Keratinocyte (primary cell): Measurements from ENCODE around the gene LRRTM3. TPM values are rescaled to one million over a fixed set of nuclear protein-coding genes. Genes with fewer than 3 reads are reported as not detected.

Source experiments
- DNase-seq: peaks from one replicate; pipeline ENCODE4 v3.0.0-alpha.2; 2011; ENCODE audit warnings: low read depth, missing footprints, low spot score
- FAIRE-seq: peaks from 2 replicates; lab custom pipeline; 2011; peaks lifted over from hg19 to GRCh38; lab: Jason Lieb, UNC
- H2AFZ ChIP-seq: 2 replicates; pipeline ENCODE4 v1.6.0; 2012; ENCODE audit warnings: low read length, control low read depth, inconsistent platforms; ENCODE audit not compliant: control insufficient read depth
- H3K27ac ChIP-seq: 2 replicates; pipeline ENCODE4 v1.5.1; 2011; ENCODE audit warnings: low read length; ENCODE audit not compliant: control insufficient read depth, insufficient read depth
- H3K27me3 ChIP-seq: 3 replicates; pipeline ENCODE4 v1.6.0; 2011; ENCODE audit warnings: low read length; ENCODE audit not compliant: control insufficient read depth, insufficient read depth; ENCODE audit errors: extremely low read depth
- H3K36me3 ChIP-seq, 2 experiments: 2 replicates in 1 of 2; 3 replicates in 1 of 2; pipeline ENCODE4 v1.5.1; 2011; ENCODE audit warnings: low read length in 2 of 2, mild to moderate bottlenecking in 1 of 2; ENCODE audit not compliant: control insufficient read depth in 2 of 2, insufficient read depth in 2 of 2; ENCODE audit errors: extremely low read depth in 1 of 2
- H3K4me1 ChIP-seq: 3 replicates; pipeline ENCODE4 v1.5.1; 2011; ENCODE audit warnings: low read length; ENCODE audit not compliant: control insufficient read depth, insufficient read depth; ENCODE audit errors: extremely low read depth
- H3K4me2 ChIP-seq: 3 replicates; pipeline ENCODE4 v1.6.0; 2011; ENCODE audit warnings: low read depth, low read length; ENCODE audit not compliant: control insufficient read depth, insufficient read depth; ENCODE audit errors: extremely low read depth
- H3K4me3 ChIP-seq, 3 experiments: fragments of 200-600 bp in 1 of 3; sonication (generic) in 1 of 3; 2 replicates in 2 of 3; 3 replicates in 1 of 3; pipeline ENCODE4 v1.5.1; 2011 to 2016; ENCODE audit warnings: low read length in 3 of 3, mild to moderate bottlenecking in 3 of 3, control low read depth in 2 of 3, inconsistent platforms in 1 of 3, low read depth in 1 of 3, mixed read lengths in 1 of 3, mixed run types in 1 of 3, moderate library complexity in 1 of 3; ENCODE audit not compliant: control insufficient read depth in 2 of 3, insufficient read depth in 2 of 3; ENCODE audit errors: extremely low read depth in 1 of 3
- H3K79me2 ChIP-seq: 2 replicates; pipeline ENCODE4 v1.6.0; 2012; ENCODE audit warnings: low read length; ENCODE audit not compliant: control insufficient read depth, insufficient read depth
- H3K9ac ChIP-seq: 3 replicates; pipeline ENCODE4 v1.6.0; 2011; ENCODE audit warnings: low read length; ENCODE audit not compliant: control insufficient read depth, insufficient read depth; ENCODE audit errors: extremely low read depth
- H3K9me1 ChIP-seq: 3 replicates; pipeline ENCODE4 v1.6.0; 2011; ENCODE audit warnings: low read length; ENCODE audit not compliant: control insufficient read depth, insufficient read depth; ENCODE audit errors: extremely low read depth
- H3K9me3 ChIP-seq: 2 replicates; pipeline ENCODE4 v1.5.1; 2012; ENCODE audit warnings: low read depth, low read length; ENCODE audit not compliant: control insufficient read depth
- H4K20me1 ChIP-seq: 3 replicates; pipeline ENCODE4 v1.6.0; 2011; ENCODE audit warnings: low read length; ENCODE audit not compliant: control insufficient read depth, insufficient read depth; ENCODE audit errors: extremely low read depth
- EZH2 ChIP-seq: IDR thresholded peaks from one replicate; pipeline ENCODE4 v1.6.1; 2012; ENCODE audit warnings: inconsistent platforms, mild to moderate bottlenecking, low read length, moderate library complexity
- dilution Hi-C: fragments of 300-500 bp; cut with MboI; formaldehyde crosslinking; loops from one replicate; pipeline ENCODE4 v1.7.0; 2020; ENCODE audit warnings: low sequenced_read_pairs; ENCODE audit not compliant: extremely low pct_ligation_motif_present
- polyA plus RNA-seq, 5 experiments: library from polyadenylated mRNA; depleted of rRNA in 3 of 5; stranded (reverse) in 3 of 5; stranded (forward) in 1 of 5; unstranded in 1 of 5; fragments of >200 nt; gene quantifications; 1 replicate in 1 of 5; 2 replicates in 3 of 5; 3 replicates in 1 of 5; pipeline versions ENCODE4 v1.2.1 to v1.2.3, GENCODE V29; 2011 to 2012; ENCODE audit warnings: missing spikeins in 2 of 5, low read depth in 1 of 5, low replicate concordance in 1 of 5
- TF ChIP-seq, protein P1 (sequence below), 3 experiments: IDR thresholded peaks in 1 of 3; conservative IDR thresholded peaks in 1 of 3; optimal IDR thresholded peaks in 1 of 3; 2 replicates in 2 of 3; 3 replicates in 1 of 3; pipeline versions ENCODE3 to v1.5.1; 2011; ENCODE audit warnings: low read length in 3 of 3, mild to moderate bottlenecking in 3 of 3, moderate library complexity in 2 of 3, control low read depth in 1 of 3, inconsistent platforms in 1 of 3; ENCODE audit not compliant: insufficient read depth in 2 of 3; ENCODE audit errors: extremely low read depth in 1 of 3

The LRRTM3 gene
- polyA plus RNA-seq, 1 donor (not counting 4 experiments of a cell fraction or from before 2014, with no cell fraction given), result not detected

DNA sequence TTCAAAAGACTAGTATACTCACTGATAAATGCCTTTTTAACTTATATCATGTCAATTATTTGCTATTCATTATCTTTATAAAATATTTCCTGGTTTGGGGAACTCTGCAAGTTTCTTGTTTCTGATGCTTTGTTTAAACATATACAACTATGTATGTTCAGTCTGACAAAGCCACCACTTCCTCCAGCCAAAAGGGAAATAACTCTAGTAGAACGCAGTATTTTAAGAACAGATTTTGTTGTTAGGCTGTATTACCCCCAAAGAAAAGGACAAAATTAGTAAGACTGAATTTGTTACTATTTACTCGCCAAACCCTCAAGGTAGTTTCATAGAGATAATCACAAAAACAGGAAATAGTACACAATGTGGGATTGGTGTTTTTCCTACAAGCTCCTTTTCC lies 78.9 kb downstream of the LRRTM3 start:
- H3K4me1 ChIP-seq, result no peaks in the 10 kb centered on the region

DNA sequence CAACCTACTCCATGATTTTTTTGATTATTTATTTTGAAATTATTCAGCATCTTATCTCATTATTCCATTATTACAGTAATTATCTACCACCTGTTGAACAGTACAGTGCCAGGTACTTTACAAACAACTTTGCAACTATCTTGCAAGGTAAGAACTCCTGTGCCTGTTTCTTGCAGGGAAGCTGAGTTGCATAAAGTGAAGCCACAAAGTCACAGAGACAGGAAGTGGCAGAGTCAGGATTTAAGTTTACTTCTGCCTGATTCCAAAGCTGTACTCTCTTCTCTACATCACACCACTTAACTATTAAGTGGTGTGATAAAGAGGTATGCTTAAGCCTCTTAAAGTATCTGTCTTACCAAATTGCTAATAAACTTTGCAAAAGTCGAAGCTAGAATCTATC lies 80.1 kb downstream of the LRRTM3 start:
- H3K36me3 ChIP-seq, result no peaks in the 10 kb centered on the region
- no peaks in the 10 kb centered on the region for H4K20me1 ChIP-seq
- no peak overlapping the region for H3K9ac ChIP-seq
- dilution Hi-C loops, result no loop called here
- no peaks in the 10 kb centered on the region for H3K9me3 ChIP-seq
- no peak for FAIRE-seq
- H3K27ac ChIP-seq, result no peak overlapping the region
- H3K4me3 ChIP-seq, result no peak overlapping the region
- H3K9me1 ChIP-seq, result no peaks in the 10 kb centered on the region
- H3K79me2 ChIP-seq, result no peaks in the 10 kb centered on the region
- H2AFZ ChIP-seq, result no peak overlapping the region
- no peaks in the 10 kb centered on the region for H3K27me3 ChIP-seq
- TF ChIP-seq EZH2, result no peak
- TF ChIP-seq, protein P1, sequence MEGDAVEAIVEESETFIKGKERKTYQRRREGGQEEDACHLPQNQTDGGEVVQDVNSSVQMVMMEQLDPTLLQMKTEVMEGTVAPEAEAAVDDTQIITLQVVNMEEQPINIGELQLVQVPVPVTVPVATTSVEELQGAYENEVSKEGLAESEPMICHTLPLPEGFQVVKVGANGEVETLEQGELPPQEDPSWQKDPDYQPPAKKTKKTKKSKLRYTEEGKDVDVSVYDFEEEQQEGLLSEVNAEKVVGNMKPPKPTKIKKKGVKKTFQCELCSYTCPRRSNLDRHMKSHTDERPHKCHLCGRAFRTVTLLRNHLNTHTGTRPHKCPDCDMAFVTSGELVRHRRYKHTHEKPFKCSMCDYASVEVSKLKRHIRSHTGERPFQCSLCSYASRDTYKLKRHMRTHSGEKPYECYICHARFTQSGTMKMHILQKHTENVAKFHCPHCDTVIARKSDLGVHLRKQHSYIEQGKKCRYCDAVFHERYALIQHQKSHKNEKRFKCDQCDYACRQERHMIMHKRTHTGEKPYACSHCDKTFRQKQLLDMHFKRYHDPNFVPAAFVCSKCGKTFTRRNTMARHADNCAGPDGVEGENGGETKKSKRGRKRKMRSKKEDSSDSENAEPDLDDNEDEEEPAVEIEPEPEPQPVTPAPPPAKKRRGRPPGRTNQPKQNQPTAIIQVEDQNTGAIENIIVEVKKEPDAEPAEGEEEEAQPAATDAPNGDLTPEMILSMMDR (optimal IDR thresholded peaks at IDR 0.05 in 1 of 3, IDR thresholded peaks at IDR 0.05 in 1 of 3, conservative IDR thresholded peaks at IDR 0.05 in 1 of 3; ENCODE audit: extremely low read depth in 1 of 3, insufficient read depth in 2 of 3, low read length in 3 of 3), result no peak
- no peak for DNase-seq
- no peak overlapping the region for H3K4me2 ChIP-seq
- no peaks in the 10 kb centered on the region for H3K4me1 ChIP-seq

More for the DNA sequence above, 78.9 kb downstream of the LRRTM3 start:
- H3K9me1 ChIP-seq, result no peaks in the 10 kb centered on the region
- TF ChIP-seq, protein P1 (optimal IDR thresholded peaks at IDR 0.05 in 1 of 3, IDR thresholded peaks at IDR 0.05 in 1 of 3, conservative IDR thresholded peaks at IDR 0.05 in 1 of 3; ENCODE audit: extremely low read depth in 1 of 3, insufficient read depth in 2 of 3, low read length in 3 of 3), result no peak
- no peak for TF ChIP-seq EZH2
- H3K79me2 ChIP-seq, result no peaks in the 10 kb centered on the region
- H3K4me3 ChIP-seq, result no peak overlapping the region
- H3K4me2 ChIP-seq, result no peak overlapping the region
- no peaks in the 10 kb centered on the region for H3K9me3 ChIP-seq
- H3K27ac ChIP-seq, result no peak overlapping the region
- FAIRE-seq (no peak), DNase-seq (no peak)
- no peaks in the 10 kb centered on the region for H4K20me1 ChIP-seq
- H3K9ac ChIP-seq, result no peak overlapping the region
- H3K27me3 ChIP-seq, result no peaks in the 10 kb centered on the region
- H3K36me3 ChIP-seq, result no peaks in the 10 kb centered on the region
- H2AFZ ChIP-seq, result no peak overlapping the region
- dilution Hi-C loops, result no loop called here
